PC-9 (cell line): ENCODE results near the gene SDHA. TPM values are rescaled to one million over a fixed set of nuclear protein-coding genes. Genes with fewer than 3 reads are reported as not detected.
A peak's percentile ranks its signal among the peaks of the same experiment; 100 is the strongest.

Experiments
- BruUV-seq: library from RNA; stranded (reverse); fragments of 400-500 nt; replicated peaks from 2 replicates; lab custom pipeline; 2021; lab: Mats Ljungman, UMichigan
- CTCF ChIA-PET: fragments of 300-600 bp; sonication (Branson Sonifier 250); formaldehyde crosslinking; loops from one replicate; lab custom pipeline; 2022; ENCODE audit warnings: antibody characterized with exemption; lab: Charles Lee
- POLR2A ChIA-PET: fragments of 300-600 bp; sonication (Branson Sonifier 250); formaldehyde crosslinking; loops from one replicate; lab custom pipeline; 2022; ENCODE audit warnings: antibody characterized with exemption; ENCODE audit not compliant: unreplicated experiment; lab: Charles Lee
- DNase-seq, 2 experiments: peaks; one replicate each; pipeline versions ENCODE4 v3.0.0 to v3.0.0-alpha.2; 2015 to 2022; ENCODE audit warnings: mixed read lengths in 1 of 2
- H2AFZ ChIP-seq: fragments of 200-600 bp; sonication (generic); 2 replicates; pipeline ENCODE4 v1.8.1; 2017; ENCODE audit warnings: antibody characterized with exemption
- H3F3A ChIP-seq: fragments of 200-600 bp; sonication (generic); 2 replicates; pipeline ENCODE4 v1.8.1; 2017; ENCODE audit warnings: antibody characterized with exemption, mild to moderate bottlenecking, low read depth; ENCODE audit not compliant: insufficient read depth
- H3K27ac ChIP-seq: fragments of 200-600 bp; sonication (generic); 2 replicates; pipeline ENCODE4 v1.6.1; 2016; ENCODE audit warnings: mixed run types
- H3K27me3 ChIP-seq: fragments of 200-600 bp; sonication (generic); 2 replicates; pipeline ENCODE4 v1.6.1; 2016; ENCODE audit warnings: low read depth, mixed run types; ENCODE audit not compliant: insufficient read depth
- H3K36me3 ChIP-seq: fragments of 200-600 bp; sonication (generic); 2 replicates; pipeline ENCODE4 v1.6.1; 2016; ENCODE audit warnings: low read depth, mixed run types
- H3K4me1 ChIP-seq: fragments of 200-600 bp; sonication (generic); replicated peaks from 2 replicates; pipeline ENCODE4 v1.6.1; 2016; ENCODE audit warnings: mixed run types; ENCODE audit not compliant: insufficient read depth
- H3K4me2 ChIP-seq: fragments of 200-600 bp; sonication (generic); 2 replicates; pipeline ENCODE4 v1.6.1; 2017; ENCODE audit warnings: mixed run types
- H3K4me3 ChIP-seq: fragments of 200-600 bp; sonication (generic); 2 replicates; pipeline ENCODE4 v1.6.1; 2016; ENCODE audit warnings: mixed run types
- H3K79me2 ChIP-seq: fragments of 200-600 bp; sonication (generic); 2 replicates; pipeline ENCODE4 v1.6.1; 2017; ENCODE audit warnings: low read depth, mixed run types
- H3K9me2 ChIP-seq: fragments of 200-600 bp; sonication (generic); 2 replicates; pipeline ENCODE4 v1.8.1; 2017; ENCODE audit warnings: mild to moderate bottlenecking; ENCODE audit not compliant: insufficient read depth
- H3K9me3 ChIP-seq: fragments of 200-600 bp; sonication (generic); 2 replicates; pipeline ENCODE4 v1.8.1; 2016; ENCODE audit warnings: low read depth; ENCODE audit not compliant: insufficient read depth
- H4K20me1 ChIP-seq: fragments of 200-600 bp; sonication (generic); 2 replicates; pipeline ENCODE4 v1.8.1; 2017; ENCODE audit not compliant: insufficient read depth
- EZH2 ChIP-seq: fragments of 200-600 bp; sonication (generic); IDR thresholded peaks from 2 replicates; pipeline ENCODE4 v1.8.0; 2017; ENCODE audit warnings: antibody characterized with exemption, low read depth
- intact Hi-C: fragments of 100-400 bp; cut with micrococcal nuclease; formaldehyde crosslinking; loops from one replicate; pipeline ENCODE4 v1.10.0; 2022; ENCODE audit not compliant: unreplicated experiment
- total RNA-seq: library from RNA; stranded (reverse); gene quantifications from 2 replicates; pipeline ENCODE4 v1.2.3, GENCODE V29; 2021
- TF ChIP-seq, protein P1 (sequence below): fragments of 200-600 bp; sonication (generic); conservative IDR thresholded peaks from 2 replicates; pipeline ENCODE4 v1.6.1; 2017; ENCODE audit warnings: mixed run types, antibody characterized with exemption, mild to moderate bottlenecking, moderate library complexity

The SDHA gene
- total RNA-seq, 1 experiment from 2014 or later, result 347 TPM

DNA sequence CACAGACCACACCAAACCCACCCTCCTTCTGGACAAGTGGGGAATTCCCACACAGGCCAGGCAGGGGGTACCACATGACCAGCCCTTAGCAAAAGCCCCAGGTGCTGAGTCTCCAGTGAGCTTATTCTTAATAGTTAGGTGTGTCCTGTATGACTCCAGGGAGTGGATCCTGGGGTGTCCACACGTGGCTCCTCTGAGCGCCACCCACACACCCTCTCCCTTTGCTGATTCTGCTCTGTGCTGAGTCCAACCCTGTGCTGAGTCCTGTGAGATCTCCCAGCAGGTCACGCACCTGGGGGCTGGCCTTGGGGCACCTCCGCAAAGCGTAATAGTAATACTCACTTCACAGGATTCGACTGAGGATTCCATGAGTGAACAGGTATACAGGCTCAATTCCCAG is 14.1 kb upstream of the SDHA start:
- H3K4me3 ChIP-seq, result no peak overlapping the region
- no peak for DNase-seq
- H4K20me1 ChIP-seq, result peaks cover 43% of the 10 kb centered on the region
- no peak overlapping the region for H3K4me2 ChIP-seq
- H3K4me1 ChIP-seq, result no peaks in the 10 kb centered on the region
- intact Hi-C loops, result no loop called here
- no peak for TF ChIP-seq EZH2
- TF ChIP-seq, protein P1, sequence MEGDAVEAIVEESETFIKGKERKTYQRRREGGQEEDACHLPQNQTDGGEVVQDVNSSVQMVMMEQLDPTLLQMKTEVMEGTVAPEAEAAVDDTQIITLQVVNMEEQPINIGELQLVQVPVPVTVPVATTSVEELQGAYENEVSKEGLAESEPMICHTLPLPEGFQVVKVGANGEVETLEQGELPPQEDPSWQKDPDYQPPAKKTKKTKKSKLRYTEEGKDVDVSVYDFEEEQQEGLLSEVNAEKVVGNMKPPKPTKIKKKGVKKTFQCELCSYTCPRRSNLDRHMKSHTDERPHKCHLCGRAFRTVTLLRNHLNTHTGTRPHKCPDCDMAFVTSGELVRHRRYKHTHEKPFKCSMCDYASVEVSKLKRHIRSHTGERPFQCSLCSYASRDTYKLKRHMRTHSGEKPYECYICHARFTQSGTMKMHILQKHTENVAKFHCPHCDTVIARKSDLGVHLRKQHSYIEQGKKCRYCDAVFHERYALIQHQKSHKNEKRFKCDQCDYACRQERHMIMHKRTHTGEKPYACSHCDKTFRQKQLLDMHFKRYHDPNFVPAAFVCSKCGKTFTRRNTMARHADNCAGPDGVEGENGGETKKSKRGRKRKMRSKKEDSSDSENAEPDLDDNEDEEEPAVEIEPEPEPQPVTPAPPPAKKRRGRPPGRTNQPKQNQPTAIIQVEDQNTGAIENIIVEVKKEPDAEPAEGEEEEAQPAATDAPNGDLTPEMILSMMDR, result no peak
- no peaks in the 10 kb centered on the region for H3K9me2 ChIP-seq
- H3K27ac ChIP-seq, result no peak overlapping the region
- peaks cover 6% of the 10 kb centered on the region; the same call in 1 of the 2 replicates for H3K36me3 ChIP-seq
- BruUV-seq, result no TSS peak
- no peaks in the 10 kb centered on the region for H3K27me3 ChIP-seq
- POLR2A ChIA-PET, result interaction anchor here (0.6 kb wide), 1 partner anchor 16 kb away, joined by 5 read pairs; no protein-coding TSS in a partner anchor
- H3K79me2 ChIP-seq, result peaks cover 12% of the 10 kb centered on the region; the same call in 1 of the 2 replicates
- no peaks in the 10 kb centered on the region; the same call in 1 of the 2 replicates for H3F3A ChIP-seq
- H3K9me3 ChIP-seq, result no peaks in the 10 kb centered on the region
- H2AFZ ChIP-seq, result no peak overlapping the region
- CTCF ChIA-PET, result no interaction called here

DNA sequence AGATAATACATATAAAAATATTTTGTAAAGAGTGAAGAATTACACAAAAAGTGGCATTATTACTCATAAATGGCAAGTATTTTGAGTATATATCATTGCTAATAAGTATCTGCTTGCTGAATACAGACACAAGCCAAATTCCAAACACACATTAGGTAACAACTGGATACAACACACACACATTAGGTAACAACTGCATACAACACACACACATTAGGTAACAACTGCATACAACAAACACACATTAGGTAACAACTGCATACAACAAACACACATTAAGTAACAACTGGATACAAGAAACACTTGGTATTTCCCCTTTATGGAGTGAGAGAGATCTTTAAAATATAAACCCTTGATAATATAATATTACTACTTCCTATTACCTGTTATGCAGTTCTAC is 13.7 kb upstream of the SDHA start:
- H3K27ac ChIP-seq, result no peak overlapping the region
- BruUV-seq, result no TSS peak
- no peak overlapping the region for H3K4me3 ChIP-seq
- H3K9me2 ChIP-seq, result no peaks in the 10 kb centered on the region
- H4K20me1 ChIP-seq, result peaks cover 43% of the 10 kb centered on the region
- no peak for TF ChIP-seq EZH2
- TF ChIP-seq, protein P1, result no peak
- H3K4me1 ChIP-seq, result no peaks in the 10 kb centered on the region
- CTCF ChIA-PET, result no interaction called here
- no peak for DNase-seq
- H3K27me3 ChIP-seq, result no peaks in the 10 kb centered on the region
- H3K36me3 ChIP-seq, result peaks cover 6% of the 10 kb centered on the region; the same call in 1 of the 2 replicates
- H2AFZ ChIP-seq, result no peak overlapping the region
- POLR2A ChIA-PET, result no interaction called here
- no peaks in the 10 kb centered on the region for H3K9me3 ChIP-seq
- no peak overlapping the region for H3K4me2 ChIP-seq
- intact Hi-C loops, result no loop called here
- peaks cover 12% of the 10 kb centered on the region; the same call in 1 of the 2 replicates for H3K79me2 ChIP-seq
- no peaks in the 10 kb centered on the region; the same call in 1 of the 2 replicates for H3F3A ChIP-seq

DNA sequence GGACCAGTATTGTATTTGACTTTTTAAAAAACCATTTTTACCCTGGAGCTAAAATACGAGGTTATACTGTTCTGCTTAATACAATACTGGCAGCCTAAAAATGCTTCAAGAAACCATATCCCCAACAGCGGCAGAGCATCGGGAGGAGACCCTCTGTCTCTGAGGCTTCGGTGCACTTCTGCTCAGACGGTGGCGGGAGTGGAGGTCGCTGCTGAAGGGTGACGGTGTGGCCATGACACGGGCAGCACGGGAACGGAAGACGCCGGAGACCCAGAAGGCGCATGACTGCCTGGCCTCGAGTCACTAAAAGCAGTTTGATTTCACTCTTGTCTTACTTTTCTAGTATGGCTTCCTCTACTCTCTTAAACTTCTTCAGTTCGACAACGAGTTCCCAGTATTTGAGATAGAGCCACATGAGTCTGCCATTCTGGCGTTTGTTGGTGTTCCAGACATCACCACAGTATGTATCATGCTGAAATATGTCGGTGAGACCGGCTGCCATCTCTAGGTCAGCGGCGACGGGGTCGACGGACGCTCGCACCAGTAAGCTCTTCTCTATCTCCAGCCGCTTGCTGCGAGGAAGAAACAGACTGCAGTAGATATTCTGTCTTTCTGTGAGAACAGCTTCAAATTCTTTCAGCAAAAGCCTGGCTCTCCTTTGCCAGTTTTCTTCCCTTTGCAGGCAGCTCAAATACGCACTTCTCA is 13.0 kb upstream of the SDHA start:
- H2AFZ ChIP-seq, result no peak overlapping the region
- H3K9me2 ChIP-seq, result no peaks in the 10 kb centered on the region
- peaks cover 19% of the 10 kb centered on the region for H3K79me2 ChIP-seq
- H3K27ac ChIP-seq, result no peak overlapping the region
- no peaks in the 10 kb centered on the region; the same call in 1 of the 2 replicates for H3F3A ChIP-seq
- no peak overlapping the region for H3K4me3 ChIP-seq
- TF ChIP-seq, protein P1, result no peak
- TF ChIP-seq EZH2, result no peak
- no peaks in the 10 kb centered on the region for H3K4me1 ChIP-seq
- H3K27me3 ChIP-seq, result no peaks in the 10 kb centered on the region
- CTCF ChIA-PET, result no interaction called here
- H3K9me3 ChIP-seq, result no peaks in the 10 kb centered on the region
- peaks cover 42% of the 10 kb centered on the region for H4K20me1 ChIP-seq
- intact Hi-C loops, result no loop called here
- H3K36me3 ChIP-seq, result peaks cover 6% of the 10 kb centered on the region; the same call in 1 of the 2 replicates
- DNase-seq, result no peak
- BruUV-seq, result TSS peak; percentile 11
- POLR2A ChIA-PET, result no interaction called here
- H3K4me2 ChIP-seq, result no peak overlapping the region
